SK-N-SH (cell line): ENCODE data around the gene UBE2E1. TPM values are rescaled to one million over a fixed set of nuclear protein-coding genes. Genes with fewer than 3 reads are reported as not detected.

Experiments used
- CTCF ChIA-PET: fragments of 300-600, 350-600 bp; formaldehyde crosslinking; extraction: SDS; loops from one replicate; lab custom pipeline; 2021; lab: Yijun Ruan, JAX
- POLR2A ChIA-PET: fragments of 350-600 bp; sonication (Branson Sonifier 250); formaldehyde crosslinking; extraction: SDS; loops from one replicate; lab custom pipeline; 2020; ENCODE audit warnings: antibody characterized with exemption, inconsistent platforms; lab: Yijun Ruan, JAX
- DNase-seq: peaks from one replicate; pipeline ENCODE4 v3.0.0; 2012
- H2AFZ ChIP-seq: fragments of 200-600 bp; sonication (generic); 2 replicates; pipeline ENCODE4 v1.8.1; 2016; ENCODE audit warnings: antibody characterized with exemption, mild to moderate bottlenecking, low read depth
- H3F3A ChIP-seq: fragments of 200-600 bp; sonication (generic); replicated peaks from 2 replicates; pipeline ENCODE3; 2016; ENCODE audit warnings: antibody characterized with exemption, mild to moderate bottlenecking; ENCODE audit not compliant: insufficient read depth
- H3K27ac ChIP-seq, 2 experiments: fragments of 200-500 bp in 1 of 2; fragments of 200-600 bp in 1 of 2; sonication (Bioruptor generic) in 1 of 2; sonication (generic), shearing (Covaris generic) in 1 of 2; 2 replicates each; pipeline versions ENCODE4 v1.5.1 to v1.6.1; 2014 to 2016; ENCODE audit warnings: low read depth in 2 of 2, inconsistent platforms in 1 of 2, low read length in 1 of 2, mild to moderate bottlenecking in 1 of 2, mixed read lengths in 1 of 2
- H3K27me3 ChIP-seq: fragments of 200-600 bp; sonication (generic), shearing (Covaris generic); 2 replicates; pipeline ENCODE4 v1.6.1; 2016; ENCODE audit warnings: mixed run types; ENCODE audit not compliant: insufficient read depth
- H3K36me3 ChIP-seq, 2 experiments: fragments of 200-500 bp in 1 of 2; fragments of 200-600 bp in 1 of 2; sonication (Bioruptor generic) in 1 of 2; sonication (generic) in 1 of 2; replicated peaks in 1 of 2; 2 replicates each; pipeline versions ENCODE3 to v1.5.1; 2014 to 2016; ENCODE audit warnings: low read length in 1 of 2, mild to moderate bottlenecking in 1 of 2; ENCODE audit not compliant: insufficient read depth in 2 of 2, control insufficient read depth in 1 of 2
- H3K4me1 ChIP-seq, 2 experiments: fragments of 200-500 bp in 1 of 2; fragments of 200-600 bp in 1 of 2; sonication (Bioruptor generic) in 1 of 2; sonication (generic), shearing (Covaris generic) in 1 of 2; 2 replicates each; pipeline versions ENCODE4 v1.5.1 to v1.6.1; 2014 to 2016; ENCODE audit warnings: low read depth in 1 of 2, low read length in 1 of 2, mixed run types in 1 of 2; ENCODE audit not compliant: insufficient read depth in 2 of 2, control insufficient read depth in 1 of 2
- H3K4me2 ChIP-seq: fragments of 200-600 bp; sonication (generic), shearing (Covaris generic); 2 replicates; pipeline ENCODE4 v1.6.1; 2017; ENCODE audit warnings: mixed run types
- H3K4me3 ChIP-seq, 2 experiments: fragments of 200-500 bp in 1 of 2; fragments of 200-600 bp in 1 of 2; sonication (Bioruptor generic) in 1 of 2; sonication (generic), shearing (Covaris generic) in 1 of 2; 2 replicates each; pipeline versions ENCODE4 v1.5.1 to v1.8.1; 2014 to 2016; ENCODE audit warnings: low read depth in 2 of 2, inconsistent platforms in 1 of 2, low read length in 1 of 2, mild to moderate bottlenecking in 1 of 2, mixed read lengths in 1 of 2, moderate library complexity in 1 of 2
- H3K79me2 ChIP-seq: fragments of 200-600 bp; sonication (generic); 2 replicates; pipeline ENCODE4 v1.8.1; 2017; ENCODE audit warnings: mild to moderate bottlenecking; ENCODE audit not compliant: insufficient read depth
- H3K9ac ChIP-seq: fragments of 200-600 bp; sonication (generic); 2 replicates; pipeline ENCODE4 v1.6.1; 2017; ENCODE audit warnings: mixed run types
- H3K9me2 ChIP-seq: fragments of 200-600 bp; sonication (generic); 2 replicates; pipeline ENCODE4 v1.6.1; 2017; ENCODE audit warnings: mixed run types
- H3K9me3 ChIP-seq: fragments of 200-600 bp; sonication (generic); 2 replicates; pipeline ENCODE4 v1.6.1; 2017; ENCODE audit warnings: mixed run types, mild to moderate bottlenecking, moderate library complexity
- H4K20me1 ChIP-seq: fragments of 200-600 bp; sonication (generic); 2 replicates; pipeline ENCODE4 v1.6.1; 2017; ENCODE audit warnings: mild to moderate bottlenecking, mixed run types; ENCODE audit not compliant: insufficient read depth
- CHD2 ChIP-seq: fragments of 150-350 bp; IDR thresholded peaks from 2 replicates; pipeline ENCODE4 v1.6.1; 2018; ENCODE audit warnings: low read length; ENCODE audit not compliant: partially characterized antibody
- CTCF ChIP-seq: fragments of 200-600 bp; sonication (generic); IDR thresholded peaks from 2 replicates; pipeline ENCODE4 v1.6.1; 2017; ENCODE audit warnings: antibody characterized with exemption, mild to moderate bottlenecking, moderate library complexity
- FOXJ3 ChIP-seq: sonication (generic); formaldehyde crosslinking; IDR thresholded peaks from 2 replicates; pipeline ENCODE4 v1.5.1; 2020; ENCODE audit warnings: mild to moderate bottlenecking, missing genetic modification reagents
- GABPA ChIP-seq: IDR thresholded peaks from 2 replicates; pipeline ENCODE4 v1.4.0; 2012; ENCODE audit warnings: low read depth, mild to moderate bottlenecking
- GATA2 ChIP-seq: sonication (generic); formaldehyde crosslinking; IDR thresholded peaks from 2 replicates; pipeline ENCODE4 v1.5.0; 2020; ENCODE audit warnings: mild to moderate bottlenecking, missing genetic modification reagents
- JUND ChIP-seq: IDR thresholded peaks from 2 replicates; pipeline ENCODE4 v1.4.0; 2012
- MAX ChIP-seq: IDR thresholded peaks from 2 replicates; pipeline ENCODE4 v1.4.0; 2012; ENCODE audit warnings: low read depth
- MXI1 ChIP-seq: IDR thresholded peaks from 2 replicates; pipeline ENCODE4 v1.6.1; 2012; ENCODE audit warnings: mild to moderate bottlenecking, low read depth, low read length, improper control_type of control experiment
- NFIC ChIP-seq: IDR thresholded peaks from 2 replicates; pipeline ENCODE4 v1.4.0; 2012; ENCODE audit warnings: borderline replicate concordance
- NRF1 ChIP-seq: IDR thresholded peaks from 2 replicates; pipeline ENCODE4 v1.6.1; 2012; ENCODE audit warnings: low read depth, mild to moderate bottlenecking, low read length
- PBX3 ChIP-seq: IDR thresholded peaks from 2 replicates; pipeline ENCODE4; 2012
- RAD21 ChIP-seq: IDR thresholded peaks from 2 replicates; pipeline ENCODE4 v1.6.1; 2012; ENCODE audit warnings: mild to moderate bottlenecking, low read length
- RCOR1 ChIP-seq: fragments of 150-350 bp; IDR thresholded peaks from 2 replicates; pipeline ENCODE4 v1.6.1; 2017; ENCODE audit warnings: antibody characterized with exemption, low read length
- RFX5 ChIP-seq: IDR thresholded peaks from 2 replicates; pipeline ENCODE4 v1.6.1; 2012; ENCODE audit warnings: mild to moderate bottlenecking, improper control_type of control experiment, low read length
- RXRA ChIP-seq: IDR thresholded peaks from 2 replicates; pipeline ENCODE4 v1.4.0; 2012; ENCODE audit warnings: low read depth, mild to moderate bottlenecking, borderline replicate concordance
- SMC3 ChIP-seq: IDR thresholded peaks from 2 replicates; pipeline ENCODE4 v1.6.1; 2012; ENCODE audit warnings: low read depth, low read length, improper control_type of control experiment
- TAF1 ChIP-seq: IDR thresholded peaks from 2 replicates; pipeline ENCODE4 v1.6.1; 2012; ENCODE audit warnings: low read depth, mild to moderate bottlenecking, low read length, moderate library complexity, borderline replicate concordance
- TEAD4 ChIP-seq: IDR thresholded peaks from 2 replicates; pipeline ENCODE4 v1.4.0; 2012; ENCODE audit warnings: mild to moderate bottlenecking, borderline replicate concordance; ENCODE audit not compliant: insufficient read depth
- WGBS: methylation state at CpG from one replicate; pipeline ENCODE4 v1.1.6; 2017; ENCODE audit warnings: low lambda C conversion rate; 5-methylcytosine and 5-hydroxymethylcytosine counted together
- polyA plus RNA-seq, 3 experiments: library from polyadenylated mRNA; depleted of rRNA; stranded (reverse); fragments of >200 nt; gene quantifications; 2 replicates each; pipeline ENCODE4 v1.2.3, GENCODE V29; 2012
- TF ChIP-seq, protein P1 (sequence below): fragments of 150-350 bp; IDR thresholded peaks from 2 replicates; pipeline ENCODE4 v1.6.1; 2017; ENCODE audit warnings: antibody characterized with exemption, low read length, low read depth, borderline replicate concordance

UBE2E1 gene
- polyA plus RNA-seq, 1 of the 3 experiments (the other 2 are of a cell fraction): 59.9 TPM

GRCh38 chr3:23834082-23834870 lies 28.5 kb downstream of the UBE2E1 start:
- H3K9me3 ChIP-seq: no peaks in the 10 kb centered on the region
- H3K4me2 ChIP-seq: no peak overlapping the region
- CTCF ChIA-PET: interaction anchor here (0.9 to 1.5 kb wide), 12 partner anchors 10 to 197 kb away, joined by 3 to 9 read pairs (median 5); no protein-coding TSS in a partner anchor
- no peak overlapping the region for H3K27ac ChIP-seq
- peaks cover 65% of the 10 kb centered on the region for H3K79me2 ChIP-seq
- DNase-seq: no peak
- peaks cover 57% of the 10 kb centered on the region for H4K20me1 ChIP-seq
- WGBS: 96% methylated on average over 2 of the region's 2 CpGs
- H3K9me2 ChIP-seq: no peaks in the 10 kb centered on the region
- H3K36me3 ChIP-seq: no peaks in the 10 kb centered on the region
- H3K27me3 ChIP-seq: no peaks in the 10 kb centered on the region
- POLR2A ChIA-PET: interaction anchor here (0.6 to 1.0 kb wide), 2 partner anchors 83 to 191 kb away, joined by 3 to 9 read pairs; partner anchors contain the start of genes NKIRAS1 and RPL15
- TF ChIP-seq SMC3 (peak; percentile 21; the same call in 1 of the 2 replicates), NRF1 (no peak), FOXJ3 (CRISPR knock-in tag) (no peak), RCOR1 (no peak), GATA2 (no peak), RAD21 (peak; percentile 56), TEAD4 (no peak), TAF1 (no peak), CTCF (peak; percentile 39)
- H3K4me1 ChIP-seq: no peaks in the 10 kb centered on the region; a peak in 2 of 4 replicates
- H3K9ac ChIP-seq: no peak overlapping the region
- peaks cover 6% of the 10 kb centered on the region for H3F3A ChIP-seq
- no peak overlapping the region for H3K4me3 ChIP-seq
- H2AFZ ChIP-seq: no peak overlapping the region

DNA sequence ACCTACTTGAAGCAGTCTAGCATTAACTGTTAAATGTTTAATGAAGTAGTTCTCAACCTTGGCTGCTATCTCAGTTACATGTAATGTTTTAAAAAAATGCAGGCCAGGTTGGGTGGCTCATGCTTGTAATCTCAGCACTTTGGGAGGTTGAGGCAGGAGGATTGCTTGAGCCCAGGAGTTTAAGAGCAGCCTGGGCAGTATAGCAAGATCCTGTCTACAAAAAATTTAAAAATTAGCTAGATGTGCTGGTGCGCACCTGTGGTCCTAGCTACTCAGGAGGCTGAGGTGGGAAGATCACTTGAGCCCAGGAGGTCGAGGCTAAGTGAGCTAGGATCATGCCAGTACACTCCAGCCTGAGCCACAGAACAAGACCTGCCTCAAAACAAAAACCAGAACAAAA lies 29.3 kb downstream of the UBE2E1 start:
- ChIA-PET POLR2A (interaction anchor here (0.6 kb wide), 1 partner anchor 192 kb away, joined by 3 read pairs; no protein-coding TSS in a partner anchor), CTCF (interaction anchor here (0.9 to 1.8 kb wide), 5 partner anchors 9 to 55 kb away, joined by 3 to 9 read pairs (median 4); no protein-coding TSS in a partner anchor)
- no peak overlapping the region for H3K9ac ChIP-seq
- H3K9me2 ChIP-seq: no peaks in the 10 kb centered on the region
- H3K4me2 ChIP-seq: no peak overlapping the region
- peaks cover 10% of the 10 kb centered on the region for H3F3A ChIP-seq
- no peak overlapping the region for H3K27ac ChIP-seq
- no peaks in the 10 kb centered on the region for H3K27me3 ChIP-seq
- H3K4me3 ChIP-seq: no peak overlapping the region
- H3K36me3 ChIP-seq: peaks cover 0 to 4% of the 10 kb centered on the region in 2 experiments
- TF ChIP-seq NRF1: no peak
- no peak for TF ChIP-seq SMC3
- TF ChIP-seq CHD2: no peak
- TF ChIP-seq RXRA: no peak
- TF ChIP-seq RFX5: no peak
- no peak for TF ChIP-seq PBX3
- TF ChIP-seq, protein P1, sequence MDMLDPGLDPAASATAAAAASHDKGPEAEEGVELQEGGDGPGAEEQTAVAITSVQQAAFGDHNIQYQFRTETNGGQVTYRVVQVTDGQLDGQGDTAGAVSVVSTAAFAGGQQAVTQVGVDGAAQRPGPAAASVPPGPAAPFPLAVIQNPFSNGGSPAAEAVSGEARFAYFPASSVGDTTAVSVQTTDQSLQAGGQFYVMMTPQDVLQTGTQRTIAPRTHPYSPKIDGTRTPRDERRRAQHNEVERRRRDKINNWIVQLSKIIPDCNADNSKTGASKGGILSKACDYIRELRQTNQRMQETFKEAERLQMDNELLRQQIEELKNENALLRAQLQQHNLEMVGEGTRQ: no peak
- TF ChIP-seq GATA2: no peak
- TF ChIP-seq MAX: no peak
- TF ChIP-seq CTCF: no peak
- TF ChIP-seq RAD21: no peak
- no peak for TF ChIP-seq RCOR1
- TF ChIP-seq NFIC: no peak
- no peak for TF ChIP-seq GABPA
- TF ChIP-seq MXI1: no peak
- TF ChIP-seq JUND: no peak
- TF ChIP-seq, all 33 proteins: peak for 0
- H3K79me2 ChIP-seq: peaks cover 64% of the 10 kb centered on the region
- H3K4me1 ChIP-seq: no peaks in the 10 kb centered on the region; a peak in 2 of 4 replicates
- H4K20me1 ChIP-seq: peaks cover 50% of the 10 kb centered on the region
- no peaks in the 10 kb centered on the region for H3K9me3 ChIP-seq
- DNase-seq: no peak
- H2AFZ ChIP-seq: no peak overlapping the region
- WGBS: 94% methylated on average over 2 of the region's 2 CpGs
